Measurements from ENCODE around the gene MST1R.
A peak's percentile ranks its signal among the peaks of the same experiment; 100 is the strongest.

Gene MST1R

DNA sequence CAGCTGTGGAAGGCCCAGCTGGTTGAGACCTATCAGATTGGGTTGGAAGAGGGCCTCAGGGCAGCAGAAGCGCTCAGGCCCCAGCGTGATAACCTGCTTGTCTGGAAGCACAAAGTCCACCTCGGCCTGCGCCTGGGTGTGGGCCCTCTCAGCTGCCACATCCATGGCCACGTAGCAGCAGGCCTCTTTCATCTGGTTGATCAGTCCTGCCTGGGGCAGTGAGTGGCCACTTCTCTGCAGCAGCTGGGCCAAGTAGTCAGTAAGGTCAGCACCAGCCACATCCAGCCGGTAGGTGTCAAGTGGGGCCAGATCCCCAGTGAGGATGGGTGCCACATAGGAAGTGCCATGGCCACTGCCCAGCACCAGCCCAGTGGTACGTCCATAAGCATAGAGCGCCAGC lies 30.1 kb downstream of the MST1R start:
- no peak for DNase-seq

DNA sequence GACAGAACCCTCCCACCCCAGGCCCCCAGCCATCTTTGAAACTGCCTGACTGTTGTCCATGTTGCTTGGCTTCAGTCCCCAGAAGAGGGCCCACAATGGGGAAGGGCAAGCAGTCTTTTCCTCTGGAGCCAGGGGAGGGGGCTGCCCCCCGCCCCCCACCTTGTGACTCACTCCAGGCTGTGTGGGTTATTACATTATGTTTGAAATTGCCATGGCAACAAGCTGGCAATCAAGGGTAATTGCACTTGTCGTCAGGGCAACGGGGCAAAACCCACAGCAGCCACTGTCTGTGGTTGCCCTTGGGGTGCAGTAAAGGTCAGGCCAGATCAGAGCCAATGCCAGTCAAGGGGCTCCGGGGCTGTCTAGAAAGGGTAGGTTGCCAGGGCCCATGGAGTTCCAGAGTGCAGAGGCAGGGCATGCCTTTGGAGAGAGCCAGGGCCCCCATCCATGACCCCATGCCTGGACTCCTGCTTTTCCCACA lies 30.8 kb downstream of the MST1R start:
- DNase-seq = peak; percentile 35

DNA sequence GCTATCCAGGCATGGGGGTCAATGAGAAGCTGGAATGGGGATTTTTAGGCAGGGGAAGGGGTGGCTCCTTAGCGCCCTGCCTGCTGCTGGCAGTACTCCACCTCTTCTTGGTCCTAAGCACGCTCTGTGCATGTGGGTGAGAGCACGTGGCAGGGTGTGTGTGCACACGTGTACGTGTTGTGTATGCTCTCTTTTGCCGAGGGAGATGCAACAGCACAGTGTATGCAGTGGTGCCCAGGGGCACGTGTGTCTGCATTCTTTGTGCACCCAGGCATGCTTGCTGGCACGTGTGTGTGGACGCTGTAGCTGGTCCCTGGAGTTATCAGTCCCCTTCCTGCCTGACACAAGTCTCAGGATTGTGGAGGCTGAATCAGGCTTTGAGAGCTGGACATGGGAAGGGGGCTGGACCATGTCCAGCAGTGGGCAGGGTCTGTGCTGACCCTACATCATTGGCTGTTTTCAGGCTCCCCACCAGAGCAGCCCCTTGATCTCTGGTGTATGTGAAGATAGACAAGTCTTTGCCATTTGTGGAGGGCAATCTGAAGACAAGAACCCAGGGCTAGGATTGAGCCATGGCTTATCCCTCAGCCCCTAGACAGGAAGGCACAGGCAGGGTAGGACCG lies 32.0 kb downstream of the MST1R start:
- no peak for DNase-seq

DNA sequence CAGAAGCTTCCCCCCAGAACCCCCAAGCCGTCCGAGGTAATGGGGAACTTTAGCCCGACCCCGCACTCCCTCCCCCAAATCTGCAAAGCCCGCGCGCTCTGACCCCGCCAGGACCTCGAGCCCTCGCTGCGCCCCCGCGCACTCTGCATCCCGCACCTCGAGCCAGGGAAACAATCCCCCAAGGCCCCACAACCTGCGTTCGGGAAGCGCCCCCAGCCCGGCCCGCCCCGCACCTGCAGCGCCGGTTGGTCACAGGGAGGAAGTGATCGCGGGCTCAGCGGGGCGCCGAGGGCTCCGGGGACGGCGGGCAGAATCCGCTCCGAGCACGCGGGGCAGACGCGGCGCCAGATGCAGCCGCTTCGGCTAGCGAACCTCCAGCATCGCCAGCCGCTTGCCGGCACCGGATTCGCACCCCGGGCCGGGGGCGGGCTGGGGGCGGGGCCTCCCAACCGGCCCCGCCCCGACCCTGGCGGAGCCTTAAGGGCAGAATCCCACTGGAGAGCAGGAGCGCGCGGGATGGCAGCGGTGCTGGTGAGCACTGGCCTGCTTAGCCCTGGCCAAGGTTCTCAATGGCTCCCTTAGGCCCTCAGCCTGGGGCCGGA lies 34.0 kb downstream of the MST1R start, which contains the start of gene CAMKV:
CAMKV (minus strand) TSS at position 382 of the 602 bp plus-strand sequence. CDS start 7,518 bp downstream, outside the sequence.
- DNase-seq = peak; percentile 45

DNA sequence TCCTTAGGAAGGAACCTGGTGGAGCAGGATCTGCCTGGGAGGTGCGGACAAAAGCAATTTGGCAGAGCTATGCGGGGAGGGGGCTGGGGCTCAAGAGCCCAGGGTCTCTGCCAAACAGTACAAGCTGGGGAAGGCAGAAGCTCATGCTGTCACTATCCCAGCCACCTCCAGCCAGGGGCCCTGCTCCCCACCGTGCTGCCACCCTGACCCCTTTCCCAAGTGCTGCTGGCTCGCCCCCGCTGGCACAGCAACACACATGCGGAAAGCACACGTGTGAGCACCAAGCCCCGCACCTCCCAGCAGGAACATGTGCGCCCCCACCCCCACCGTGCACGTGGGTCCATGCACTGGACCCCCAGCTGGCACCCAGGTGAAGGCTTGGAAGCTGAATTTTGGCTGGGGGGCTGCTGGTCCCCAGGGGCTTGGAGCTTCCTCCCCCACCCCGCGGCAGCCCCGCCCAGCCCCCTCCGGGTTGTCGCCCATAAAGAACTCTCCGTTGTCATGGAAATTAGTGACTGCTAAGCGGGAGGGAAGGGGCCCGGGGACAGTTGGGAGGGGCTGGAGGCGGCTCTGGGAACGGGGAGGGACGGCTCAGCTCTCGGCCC lies 34.7 kb downstream of the MST1R start:
- DNase-seq = peak; percentile 9

DNA sequence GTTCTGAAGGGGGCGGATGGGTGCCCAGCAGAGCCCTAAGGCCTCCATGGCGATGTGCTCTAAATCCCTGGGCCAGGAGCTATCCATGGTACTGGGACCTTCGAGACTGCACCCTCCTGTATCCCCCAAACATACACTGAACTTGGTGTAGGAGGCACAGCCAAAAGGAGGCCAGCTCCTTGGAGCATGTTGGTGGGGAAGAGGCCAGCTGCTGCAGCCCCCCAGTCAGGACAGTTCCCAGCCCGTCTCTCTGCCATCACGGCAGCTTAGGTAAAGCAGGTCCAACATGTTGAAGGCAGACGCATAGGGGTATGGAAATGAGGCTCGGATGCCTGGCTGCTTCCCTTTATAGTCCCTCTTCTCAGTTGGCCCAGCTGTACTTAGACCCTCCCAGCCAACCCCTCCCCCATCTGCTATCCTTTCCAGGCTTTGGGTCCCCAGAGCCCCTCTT lies 35.8 kb downstream of the MST1R start:
- DNase-seq = peak; percentile 26

DNA sequence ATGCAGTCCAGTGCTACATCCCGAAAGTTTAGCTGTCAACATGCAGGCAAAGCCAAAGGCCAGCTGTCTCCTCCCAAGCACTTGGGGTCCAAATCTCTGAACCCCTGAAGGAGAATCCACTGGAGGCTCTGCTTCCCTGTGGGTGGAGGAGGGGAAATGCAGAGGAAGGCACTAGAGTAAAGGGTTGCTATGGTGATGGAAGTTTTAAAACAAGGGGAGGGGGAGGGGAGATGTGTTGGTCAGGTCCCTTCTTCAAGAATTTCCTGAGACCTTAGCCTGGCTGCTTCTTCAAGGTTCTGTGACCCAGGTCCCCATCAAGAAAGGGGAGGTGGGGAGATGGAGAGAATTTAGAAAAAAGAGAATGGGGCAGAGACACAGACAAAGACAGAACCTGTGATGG lies 36.3 kb downstream of the MST1R start:
- DNase-seq = no peak

DNA sequence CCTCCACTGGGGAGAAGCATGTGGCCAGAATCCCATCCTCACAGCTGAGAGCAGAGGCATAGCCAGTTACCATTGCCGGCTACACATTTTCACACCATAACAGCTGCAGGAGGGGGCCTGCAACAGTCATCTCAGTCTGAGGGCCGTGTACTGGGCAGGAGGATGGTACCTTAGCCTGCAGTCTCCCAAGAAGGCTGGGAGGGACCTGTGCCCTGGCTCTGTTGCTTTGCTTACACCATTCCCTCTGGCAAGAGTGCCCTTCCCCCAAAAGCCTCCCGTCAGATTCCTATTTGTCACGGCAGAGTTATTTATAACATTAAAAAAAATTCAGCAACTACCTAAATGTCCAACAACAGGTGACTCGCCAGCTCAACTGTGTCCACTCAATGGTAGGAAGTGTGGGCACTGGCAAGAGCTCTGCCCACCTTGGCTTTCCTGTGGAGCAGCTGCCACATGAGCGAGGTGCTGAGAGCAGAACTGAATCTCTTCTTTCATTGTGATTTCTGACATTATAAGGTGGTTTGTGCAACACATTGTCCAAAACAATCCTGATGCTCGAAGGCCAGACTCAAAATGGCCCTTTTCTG lies 38.4 kb downstream of the MST1R start:
- no peak for DNase-seq

DNA sequence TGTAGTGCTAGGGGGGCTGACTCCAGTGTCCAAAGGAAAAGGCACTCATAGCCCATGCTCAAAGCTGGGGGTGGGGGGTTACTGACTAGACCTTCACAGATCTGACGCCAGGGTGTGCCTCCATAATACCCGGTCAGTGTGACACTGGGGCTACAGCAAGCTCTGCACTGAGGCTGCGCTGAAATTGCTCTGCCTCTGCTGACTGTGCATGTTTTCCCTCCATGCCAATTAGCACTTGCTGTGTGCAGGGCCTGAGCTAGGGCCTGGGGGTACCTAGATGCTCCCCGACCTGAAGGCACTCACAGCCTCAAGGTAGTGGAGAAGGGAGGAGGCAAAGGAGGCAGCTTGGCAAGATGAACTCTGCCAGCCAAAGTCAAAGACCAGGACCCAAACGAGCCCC lies 39.2 kb downstream of the MST1R start:
- DNase-seq = no peak

DNA sequence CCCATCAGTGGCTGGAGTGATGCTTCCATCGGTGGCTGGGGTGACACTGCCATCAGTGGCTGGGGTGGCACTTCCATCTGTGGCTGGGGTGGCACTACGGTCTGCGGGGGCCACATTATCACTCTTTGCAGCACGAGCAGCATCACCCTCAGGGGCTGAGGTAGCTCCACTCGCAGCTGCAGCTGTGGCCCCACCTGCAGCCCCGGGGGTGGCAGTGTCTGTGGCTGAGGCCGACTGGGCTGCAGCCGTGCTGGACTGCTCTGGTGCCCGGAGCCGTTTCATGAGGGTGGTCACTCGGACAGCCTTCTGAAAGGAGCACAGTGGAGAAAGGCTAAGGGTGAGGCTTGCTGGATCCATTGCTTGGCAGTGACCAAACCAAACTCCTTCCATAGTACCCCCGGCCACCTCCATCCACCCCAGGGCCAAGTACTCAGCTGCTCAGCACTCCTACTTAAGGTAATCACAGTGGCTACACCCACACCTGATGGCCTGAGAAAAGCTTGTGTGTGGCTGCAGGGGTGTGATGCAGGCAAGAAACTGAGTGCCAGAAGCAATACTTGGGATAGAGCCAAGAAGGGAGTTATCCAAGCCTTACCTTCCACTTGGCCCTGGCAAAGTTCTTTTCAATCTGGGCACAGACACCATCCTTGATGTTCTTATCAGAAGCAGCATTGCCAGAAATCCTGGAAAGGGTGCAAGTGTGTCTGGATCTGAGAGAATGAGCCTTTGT lies 43.9 kb downstream of the MST1R start:
- DNase-seq = no peak

DNA sequence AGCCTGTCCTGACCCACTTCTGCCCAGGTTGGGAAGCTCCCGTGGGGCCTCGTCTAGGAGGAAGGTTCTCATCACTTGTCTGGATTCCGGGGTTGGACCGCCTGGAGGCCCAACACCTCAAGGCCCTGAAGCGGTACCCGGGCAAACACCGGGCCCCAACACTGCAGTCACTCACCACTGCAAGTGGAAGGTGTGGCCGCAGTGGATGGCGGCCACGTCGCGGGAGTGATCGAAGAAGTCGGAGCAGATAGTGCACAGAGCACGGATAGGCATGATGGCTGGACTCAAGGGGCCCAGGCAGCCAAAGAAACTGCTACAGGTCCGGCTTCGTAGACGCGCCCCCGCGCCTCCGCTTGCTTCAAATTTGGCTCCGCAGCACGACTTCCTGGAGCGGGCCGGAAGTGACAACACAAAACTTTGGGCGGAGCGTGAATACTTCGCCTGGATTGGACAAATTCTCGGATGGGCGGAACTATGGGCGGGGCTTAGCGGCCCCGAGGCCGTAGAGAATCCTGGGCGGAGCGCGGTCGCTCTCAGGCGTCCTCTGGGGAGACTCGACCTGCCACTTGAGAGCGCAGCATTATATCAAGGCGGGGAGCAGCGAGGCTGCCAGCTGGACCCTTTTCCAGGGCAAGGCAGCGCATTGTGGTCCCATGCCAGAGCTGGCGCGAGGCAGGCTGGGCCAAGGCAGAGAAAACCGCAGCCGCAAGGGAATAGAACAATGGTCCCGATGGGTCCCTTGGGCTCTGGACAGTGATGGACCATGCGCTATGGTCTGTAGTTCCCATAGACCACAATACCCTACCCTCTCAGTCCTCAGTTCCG lies 47.3 kb downstream of the MST1R start, which contains the start of gene TRAIP:
TRAIP (minus strand) TSS at position 384 of the 825 bp plus-strand sequence; CDS start at position 273, 111 bp downstream.
- peak; percentile 96 for DNase-seq

DNA sequence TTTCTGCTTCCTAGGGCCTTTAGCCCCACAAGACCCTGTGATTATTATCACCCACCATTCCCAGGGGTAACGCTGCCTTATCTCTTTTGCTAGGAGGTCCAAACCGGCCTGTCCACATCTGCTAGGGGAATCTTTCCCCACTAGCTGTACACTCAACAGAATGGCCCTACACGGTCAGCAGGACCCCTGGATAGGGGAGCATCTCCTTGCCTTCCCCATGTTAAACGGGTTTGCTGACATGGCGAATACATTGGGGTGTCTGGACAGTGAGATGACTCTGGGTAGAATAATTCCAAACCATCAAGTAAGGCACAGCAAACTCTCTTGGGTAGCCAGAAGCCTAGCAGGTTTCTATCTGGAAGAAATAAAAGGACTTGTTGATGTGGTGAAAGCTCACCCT lies 48.0 kb downstream of the MST1R start:
- no peak for DNase-seq

DNA sequence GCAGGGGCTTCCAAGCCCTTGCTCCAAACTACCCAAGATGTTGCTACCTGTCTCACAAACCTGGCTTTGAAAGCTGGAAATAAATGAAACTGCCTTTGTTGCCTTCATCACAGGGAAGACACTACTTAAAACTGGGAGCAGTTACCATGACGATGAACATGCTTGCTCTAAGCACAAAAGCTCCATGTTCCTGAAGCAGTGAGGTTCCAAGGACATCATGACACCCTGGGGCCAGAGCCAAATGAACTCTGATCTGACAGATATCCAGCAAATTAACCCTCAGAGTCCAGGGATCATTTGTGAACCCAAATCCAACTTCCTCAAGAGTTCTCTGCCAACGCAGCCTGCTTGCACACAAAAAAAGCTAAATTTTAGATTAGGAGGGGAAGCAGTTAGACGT lies 58.0 kb downstream of the MST1R start:
- no peak for DNase-seq

DNA sequence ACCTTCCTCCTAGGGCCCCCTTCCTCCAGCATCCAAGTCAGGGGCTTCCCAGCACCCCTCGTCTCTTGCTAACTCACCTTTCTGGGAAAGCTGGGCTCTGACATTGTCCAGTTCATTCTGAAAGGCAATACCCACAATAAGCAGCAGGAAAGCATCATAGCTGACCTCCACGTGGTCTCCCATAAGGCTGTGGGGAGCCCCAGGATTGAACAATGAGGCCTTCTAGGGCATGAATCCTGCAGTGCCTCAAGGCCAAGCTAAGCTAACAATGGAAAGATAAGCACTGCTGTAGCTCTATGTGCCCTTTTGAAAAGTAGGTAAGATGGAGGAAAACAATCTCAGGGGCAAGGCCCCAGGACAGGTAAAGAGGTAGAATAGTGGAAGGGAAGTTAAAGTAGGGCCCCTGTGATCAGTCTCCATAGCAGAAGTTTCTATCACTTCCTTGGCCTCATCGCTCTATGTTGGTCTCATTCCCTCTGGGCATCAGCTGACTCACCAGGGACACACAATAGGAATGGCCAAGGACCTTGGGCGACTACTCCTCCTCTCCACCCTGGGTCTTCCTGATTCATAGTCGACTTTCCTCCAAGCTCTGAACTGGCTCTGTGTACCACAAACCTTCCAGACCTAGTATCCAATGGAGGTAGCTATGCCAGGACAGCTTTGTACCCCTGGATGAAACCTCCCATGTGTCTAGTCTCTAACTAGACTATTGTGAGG lies 59.0 kb downstream of the MST1R start:
- no peak for DNase-seq

DNA sequence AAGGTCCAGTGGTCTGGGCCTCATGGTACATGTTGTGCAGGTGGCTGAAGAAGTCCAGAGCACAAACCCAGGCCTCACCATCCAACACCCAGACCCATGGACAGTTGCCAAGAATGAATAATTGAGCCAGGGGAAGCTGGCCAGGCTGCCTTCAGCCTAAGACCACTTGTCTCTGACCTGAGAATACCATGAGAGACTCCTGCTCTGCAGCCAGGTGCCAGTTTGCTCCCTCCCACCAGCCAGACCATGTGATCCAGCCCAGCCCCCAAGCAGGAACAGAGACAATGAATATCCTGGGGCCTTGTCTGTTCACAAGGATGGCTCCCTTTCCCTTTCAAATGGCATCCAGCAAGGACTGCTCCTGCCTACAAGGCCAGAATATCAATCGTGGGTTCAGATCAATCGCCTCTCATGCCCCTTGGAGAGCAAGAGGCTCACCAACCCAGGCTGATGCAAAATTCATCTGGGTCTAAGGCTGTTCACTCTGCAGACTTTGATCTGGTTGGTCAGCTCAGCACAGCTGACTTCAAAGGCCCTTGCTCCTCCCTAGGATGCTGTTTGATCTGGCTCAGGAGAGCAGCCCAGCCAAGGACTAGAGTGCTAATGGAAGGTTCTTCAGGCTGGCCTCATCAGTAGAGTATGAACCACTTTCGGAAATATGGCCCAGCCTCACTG lies 60.7 kb downstream of the MST1R start:
- DNase-seq = no peak

DNA sequence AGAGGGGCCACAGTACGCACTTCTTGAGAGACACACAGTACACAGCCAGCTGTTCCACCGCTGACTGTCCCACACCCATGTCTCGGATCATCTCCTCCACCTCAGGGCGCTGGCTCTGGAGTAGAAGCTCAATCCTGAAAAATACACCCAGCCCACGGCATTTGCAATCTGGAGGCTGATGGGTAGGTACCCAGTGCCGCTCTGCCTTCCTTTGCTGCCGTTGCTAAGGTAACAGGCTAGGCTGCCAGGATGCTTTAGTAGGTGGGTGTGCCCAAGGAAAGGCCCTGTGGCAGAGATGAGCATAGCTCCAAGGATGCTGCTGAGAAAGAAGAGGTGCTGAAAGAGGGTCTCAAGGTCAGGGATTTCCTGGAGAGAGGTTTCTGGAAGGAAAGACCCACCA lies 61.9 kb downstream of the MST1R start:
- DNase-seq = no peak

DNA sequence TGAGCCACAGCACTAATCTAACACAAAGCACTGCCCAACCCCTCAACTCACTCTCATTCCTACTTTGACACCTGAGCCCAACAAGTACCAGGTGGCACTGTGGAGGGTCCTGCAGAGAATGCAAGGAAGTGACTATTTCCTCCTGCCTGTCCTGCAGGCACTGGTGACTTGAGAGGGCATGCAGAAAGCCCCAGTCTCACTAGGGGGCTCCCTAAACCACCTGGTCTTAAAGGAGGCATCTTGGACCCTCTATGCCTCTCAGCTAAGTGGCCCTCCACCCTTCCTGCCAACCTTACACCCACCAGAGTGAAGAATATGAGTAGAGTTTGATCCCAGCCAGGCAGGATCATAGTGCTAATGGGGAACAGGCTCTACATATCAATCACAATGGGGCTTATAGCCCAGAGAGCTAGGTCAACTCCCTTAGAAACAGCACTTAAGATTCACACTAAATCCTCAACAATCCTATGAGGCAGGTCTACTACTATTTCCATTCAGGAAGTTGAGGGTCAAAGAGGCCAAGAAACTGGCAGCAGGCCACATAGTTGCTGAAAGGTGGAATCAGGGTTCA lies 62.5 kb downstream of the MST1R start:
- DNase-seq = no peak

DNA sequence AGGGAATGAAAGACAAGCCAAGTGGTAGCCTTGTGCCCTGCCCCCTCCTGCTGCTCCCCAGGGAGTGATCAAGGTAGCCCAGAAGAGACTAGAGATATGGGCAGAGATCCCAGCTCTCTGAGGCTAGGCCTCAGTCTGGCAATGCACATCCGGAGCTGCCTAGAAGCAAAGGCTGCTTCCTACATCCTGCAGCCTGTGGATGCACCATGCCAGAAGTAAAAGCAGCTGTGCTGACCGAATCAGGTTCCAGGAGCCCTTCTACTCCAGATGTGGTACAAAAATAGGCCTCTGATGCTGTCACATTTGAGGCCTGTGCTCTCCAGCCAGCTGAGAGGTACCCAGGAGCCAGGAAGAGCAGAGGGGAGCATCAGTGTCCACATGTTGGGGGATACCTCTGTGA lies 63.3 kb downstream of the MST1R start:
- DNase-seq = no peak

DNA sequence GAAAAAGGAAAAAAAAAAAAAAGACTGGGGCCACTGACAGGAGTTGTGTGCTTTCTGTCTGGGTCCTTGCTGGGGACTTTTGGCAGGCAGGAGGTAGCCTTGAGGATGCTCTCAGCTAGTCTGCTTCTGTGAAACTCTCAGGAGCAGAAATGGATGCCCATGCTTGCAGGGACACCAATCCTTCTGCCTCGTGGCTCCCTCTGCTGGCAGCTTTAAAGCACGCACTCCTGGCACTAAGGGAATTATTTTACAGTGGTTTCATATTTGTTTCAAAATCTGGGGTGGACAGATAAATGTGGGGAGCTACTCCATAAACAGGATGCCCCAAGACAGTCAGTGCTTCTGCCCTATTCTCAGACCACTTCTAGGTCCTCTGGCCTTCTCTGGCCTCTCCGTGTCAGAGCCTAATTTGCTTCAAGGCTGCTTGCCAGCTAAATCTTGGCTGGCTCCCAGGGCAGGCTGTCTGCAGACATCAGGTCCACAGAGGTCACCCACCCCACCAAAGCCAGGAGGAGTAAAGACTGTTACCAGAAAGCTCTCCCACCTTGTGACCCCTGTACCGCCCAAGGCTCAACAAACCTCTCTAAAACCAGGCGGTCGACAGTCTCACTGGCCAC lies 64.4 kb downstream of the MST1R start:
- peak; percentile 84 for DNase-seq

All from activated CD4-positive, alpha-beta T cell treated with anti-CD3 and anti-CD28 coated beads for 48 hours (primary cell).